Adrenal gland (tissue), 5 donors: Measurements from ENCODE around the gene ZBP1.

ENCODE experiments used
- POLR2A ChIP-seq, 2 donors: fragments of 450-650 bp; IDR thresholded peaks; one replicate each; pipeline ENCODE4 v1.6.1; 2017; ENCODE audit warnings: antibody characterized with exemption in 2 of 2, mild to moderate bottlenecking in 2 of 2, moderate library complexity in 1 of 2
- TF ChIP-seq, protein P1 (sequence below), 6 experiments: fragments of 450-650 bp in 4 of 6; fragments of 200-600 bp in 2 of 6; sonication (generic) in 1 of 6; IDR thresholded peaks; 1 replicate in 5 of 6; 2 replicates in 1 of 6; pipeline versions ENCODE4 v1.5.1 to v1.8.0; 2016 to 2021; ENCODE audit warnings: antibody characterized with exemption in 6 of 6, mild to moderate bottlenecking in 2 of 6, moderate library complexity in 1 of 6
- donor health status: DM: no; HTN: no; CAD: no.

DNA sequence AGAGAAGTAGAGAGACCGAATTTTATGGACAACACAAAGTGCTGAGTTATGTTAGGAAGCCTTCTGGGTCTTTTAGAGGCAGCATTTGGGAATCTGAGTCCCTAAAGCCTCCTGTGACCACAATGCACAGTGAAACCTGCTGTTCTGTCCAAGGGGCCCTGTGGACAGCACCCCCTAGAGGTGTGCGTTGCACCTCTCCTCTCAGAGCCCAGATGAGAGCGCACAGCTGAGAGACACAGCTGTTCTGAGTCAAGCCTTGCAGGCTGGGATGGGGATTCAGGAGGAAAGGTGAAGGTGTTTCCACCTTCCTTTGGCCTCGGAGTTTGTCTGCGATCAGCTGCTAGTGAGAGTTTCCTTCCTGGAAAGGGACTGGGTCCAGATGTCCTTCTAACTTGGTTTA is 46.3 kb downstream of the ZBP1 start:
- TF ChIP-seq, protein P1, sequence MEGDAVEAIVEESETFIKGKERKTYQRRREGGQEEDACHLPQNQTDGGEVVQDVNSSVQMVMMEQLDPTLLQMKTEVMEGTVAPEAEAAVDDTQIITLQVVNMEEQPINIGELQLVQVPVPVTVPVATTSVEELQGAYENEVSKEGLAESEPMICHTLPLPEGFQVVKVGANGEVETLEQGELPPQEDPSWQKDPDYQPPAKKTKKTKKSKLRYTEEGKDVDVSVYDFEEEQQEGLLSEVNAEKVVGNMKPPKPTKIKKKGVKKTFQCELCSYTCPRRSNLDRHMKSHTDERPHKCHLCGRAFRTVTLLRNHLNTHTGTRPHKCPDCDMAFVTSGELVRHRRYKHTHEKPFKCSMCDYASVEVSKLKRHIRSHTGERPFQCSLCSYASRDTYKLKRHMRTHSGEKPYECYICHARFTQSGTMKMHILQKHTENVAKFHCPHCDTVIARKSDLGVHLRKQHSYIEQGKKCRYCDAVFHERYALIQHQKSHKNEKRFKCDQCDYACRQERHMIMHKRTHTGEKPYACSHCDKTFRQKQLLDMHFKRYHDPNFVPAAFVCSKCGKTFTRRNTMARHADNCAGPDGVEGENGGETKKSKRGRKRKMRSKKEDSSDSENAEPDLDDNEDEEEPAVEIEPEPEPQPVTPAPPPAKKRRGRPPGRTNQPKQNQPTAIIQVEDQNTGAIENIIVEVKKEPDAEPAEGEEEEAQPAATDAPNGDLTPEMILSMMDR (IDR thresholded peaks at IDR 0.05): no peak
- TF ChIP-seq POLR2A (IDR thresholded peaks at IDR 0.05): no peak
